ENCODE data around the gene SLC20A1.

- TF ChIP-seq, protein P1, sequence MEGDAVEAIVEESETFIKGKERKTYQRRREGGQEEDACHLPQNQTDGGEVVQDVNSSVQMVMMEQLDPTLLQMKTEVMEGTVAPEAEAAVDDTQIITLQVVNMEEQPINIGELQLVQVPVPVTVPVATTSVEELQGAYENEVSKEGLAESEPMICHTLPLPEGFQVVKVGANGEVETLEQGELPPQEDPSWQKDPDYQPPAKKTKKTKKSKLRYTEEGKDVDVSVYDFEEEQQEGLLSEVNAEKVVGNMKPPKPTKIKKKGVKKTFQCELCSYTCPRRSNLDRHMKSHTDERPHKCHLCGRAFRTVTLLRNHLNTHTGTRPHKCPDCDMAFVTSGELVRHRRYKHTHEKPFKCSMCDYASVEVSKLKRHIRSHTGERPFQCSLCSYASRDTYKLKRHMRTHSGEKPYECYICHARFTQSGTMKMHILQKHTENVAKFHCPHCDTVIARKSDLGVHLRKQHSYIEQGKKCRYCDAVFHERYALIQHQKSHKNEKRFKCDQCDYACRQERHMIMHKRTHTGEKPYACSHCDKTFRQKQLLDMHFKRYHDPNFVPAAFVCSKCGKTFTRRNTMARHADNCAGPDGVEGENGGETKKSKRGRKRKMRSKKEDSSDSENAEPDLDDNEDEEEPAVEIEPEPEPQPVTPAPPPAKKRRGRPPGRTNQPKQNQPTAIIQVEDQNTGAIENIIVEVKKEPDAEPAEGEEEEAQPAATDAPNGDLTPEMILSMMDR (conservative IDR thresholded peaks at IDR 0.05), result no peak
- TF ChIP-seq EZH2 (IDR thresholded peaks at IDR 0.05; ENCODE audit: low read depth), result no peak
These were observed 37.9 kb upstream of the SLC20A1 start for GRCh38 chr2:112607680-112608438.
